Keratinocyte (primary cell): ENCODE results near the gene URGCP.

Experiments
- CTCF ChIP-seq, 3 experiments: IDR thresholded peaks in 1 of 3; conservative IDR thresholded peaks in 1 of 3; optimal IDR thresholded peaks in 1 of 3; 2 replicates in 2 of 3; 3 replicates in 1 of 3; pipeline versions ENCODE3 to v1.5.1; 2011; ENCODE audit warnings: low read length in 3 of 3, mild to moderate bottlenecking in 3 of 3, moderate library complexity in 2 of 3, control low read depth in 1 of 3, inconsistent platforms in 1 of 3; ENCODE audit not compliant: insufficient read depth in 2 of 3; ENCODE audit errors: extremely low read depth in 1 of 3
- EZH2 ChIP-seq: IDR thresholded peaks from one replicate; pipeline ENCODE4 v1.6.1; 2012; ENCODE audit warnings: inconsistent platforms, mild to moderate bottlenecking, low read length, moderate library complexity

DNA sequence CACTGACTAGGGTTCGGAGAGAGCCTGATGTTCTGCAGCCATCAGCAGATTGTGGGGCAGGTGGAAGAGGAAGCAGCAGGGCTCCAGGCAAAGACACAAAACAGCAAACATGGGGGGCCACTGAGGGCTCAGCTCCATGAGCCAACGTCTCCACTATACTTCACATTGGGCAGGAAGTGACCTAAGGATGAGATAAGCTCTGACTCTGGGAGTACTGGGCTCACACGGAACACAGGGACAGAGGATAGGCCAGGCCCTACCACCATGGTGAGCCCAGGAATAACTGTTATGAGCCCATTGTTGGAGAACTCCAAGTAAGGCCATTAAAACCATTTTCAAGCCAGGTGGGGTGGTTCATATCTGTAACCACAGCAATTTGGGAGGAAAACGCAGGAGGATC, 22.2 kb downstream of the URGCP start:
- TF ChIP-seq CTCF (optimal IDR thresholded peaks at IDR 0.05 in 1 of 3, IDR thresholded peaks at IDR 0.05 in 1 of 3, conservative IDR thresholded peaks at IDR 0.05 in 1 of 3; ENCODE audit: extremely low read depth in 1 of 3, insufficient read depth in 2 of 3, low read length in 3 of 3), result no peak
- no peak for TF ChIP-seq EZH2
